Measurements from ENCODE around the gene ITCH.
"Not testable (repeated sequence)": the region's sequence is repeated elsewhere in the genome, so short reads cannot be mapped to it uniquely, and the experiment has no call there.

The ITCH gene

GRCh38 chr20:34375977-34376430 lies 12.9 kb downstream of the ITCH start:
- no peak for TF ChIP-seq CTCF (conservative IDR thresholded peaks at IDR 0.05; ENCODE audit: low read depth, low read length)
- DNase-seq (ENCODE audit: low read depth) = no peak
- no peak overlapping the region for H3K4me3 ChIP-seq (ENCODE audit: low read length)

DNA sequence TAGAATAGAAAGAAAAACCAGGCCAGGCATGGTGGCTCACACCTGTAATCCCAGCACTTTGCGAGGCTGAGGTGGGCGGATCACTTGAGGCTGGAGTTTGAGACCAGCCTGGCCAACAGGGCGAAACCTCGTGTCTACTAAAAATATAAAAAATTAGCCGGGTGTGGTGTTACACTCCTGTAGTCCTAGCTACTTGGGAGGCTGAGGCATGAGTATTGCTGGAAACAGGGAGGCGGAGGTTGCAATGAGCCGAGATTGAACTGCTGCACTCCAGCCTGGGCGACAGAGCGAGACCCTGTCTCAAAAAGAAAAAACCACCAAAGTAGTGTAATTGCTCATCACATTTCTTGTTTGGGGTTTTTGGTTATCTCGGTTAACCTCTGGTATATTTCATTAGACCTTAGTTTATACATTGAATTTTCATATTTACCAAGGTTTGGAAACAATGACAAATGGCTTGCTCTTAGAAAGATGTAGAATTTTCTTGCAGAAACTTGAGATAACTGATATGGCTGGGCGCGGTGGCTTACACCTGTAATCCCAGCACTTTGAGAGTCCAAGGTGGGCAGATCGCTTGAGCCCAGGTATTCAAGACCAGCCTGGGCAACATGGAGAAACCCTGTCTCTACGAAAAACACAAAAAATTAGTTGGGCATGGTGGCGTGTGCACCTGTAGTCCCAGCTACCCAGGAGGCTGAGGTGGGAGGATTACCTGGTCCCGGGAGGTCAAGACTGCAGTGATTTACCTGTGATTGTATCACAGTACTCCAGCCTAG lies 14.2 kb downstream of the ITCH start:
- no peak for DNase-seq (ENCODE audit: low read depth)
- no peak for TF ChIP-seq CTCF (conservative IDR thresholded peaks at IDR 0.05; ENCODE audit: low read depth, low read length)
- no peak overlapping the region for H3K4me3 ChIP-seq (ENCODE audit: low read length)

GRCh38 chr20:34382174-34382573 lies 19.1 kb downstream of the ITCH start:
- H3K4me3 ChIP-seq (ENCODE audit: low read length) = no peak overlapping the region
- DNase-seq (ENCODE audit: low read depth) = no peak
- no peak for TF ChIP-seq CTCF (conservative IDR thresholded peaks at IDR 0.05; ENCODE audit: low read depth, low read length)

DNA sequence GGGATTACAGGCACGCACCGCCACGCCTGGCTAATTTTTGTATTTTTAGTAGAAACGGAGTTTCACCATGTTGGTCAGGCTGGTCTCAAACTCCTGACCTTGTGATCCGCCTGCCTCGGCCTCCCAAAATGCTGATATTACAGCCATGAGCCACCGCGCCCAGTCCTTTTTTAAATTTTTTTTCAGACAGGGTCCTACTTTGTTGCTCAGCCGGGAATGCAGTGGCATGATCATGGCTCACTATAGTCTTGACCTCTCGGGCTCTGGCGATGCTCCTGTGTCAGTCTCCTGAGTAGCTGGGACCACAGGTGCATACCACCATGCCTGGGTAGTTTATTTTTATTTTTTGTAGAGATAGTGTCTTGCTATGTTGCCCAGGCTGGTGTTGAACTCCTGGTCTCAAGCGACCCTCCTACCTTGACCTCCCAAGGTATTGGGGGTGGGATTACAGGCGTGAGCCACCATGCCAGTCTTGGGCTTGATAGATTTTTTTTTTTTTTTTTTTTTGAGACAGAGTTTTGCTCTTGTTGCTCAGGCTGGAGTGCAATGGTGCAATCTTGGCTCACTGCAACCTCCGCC lies 19.9 kb downstream of the ITCH start:
- H3K4me3 ChIP-seq (ENCODE audit: low read length); DNase-seq (ENCODE audit: low read depth): not testable (repeated sequence)

DNA sequence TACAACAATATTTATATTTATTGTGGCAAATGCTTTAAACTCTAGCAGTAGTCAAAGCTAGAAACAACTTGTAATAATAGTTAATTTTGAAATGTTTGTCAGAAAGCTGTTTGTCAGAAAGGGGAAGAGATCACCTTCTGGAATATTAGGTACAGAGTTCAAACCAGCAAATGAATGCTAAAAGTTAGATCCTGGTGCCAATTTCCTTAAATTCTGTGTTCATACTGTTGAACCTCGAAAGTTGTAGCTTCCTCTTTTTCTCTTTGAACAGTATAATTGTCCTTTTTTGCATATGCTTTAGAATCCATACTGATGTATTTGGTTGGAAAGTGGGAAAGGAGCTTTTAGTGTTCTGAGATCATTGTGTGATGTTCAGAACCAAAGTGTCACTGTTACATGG lies 22.4 kb downstream of the ITCH start:
- TF ChIP-seq CTCF (conservative IDR thresholded peaks at IDR 0.05; ENCODE audit: low read depth, low read length) = no peak
- no peak overlapping the region for H3K4me3 ChIP-seq (ENCODE audit: low read length)
- DNase-seq (ENCODE audit: low read depth) = no peak

- no peak for TF ChIP-seq CTCF (conservative IDR thresholded peaks at IDR 0.05; ENCODE audit: low read depth, low read length)
- DNase-seq (ENCODE audit: low read depth) = no peak
- H3K4me3 ChIP-seq (ENCODE audit: low read length) = no peak overlapping the region
Measured at GRCh38 chr20:34388000-34388399, 24.9 kb downstream of the ITCH start.

DNA sequence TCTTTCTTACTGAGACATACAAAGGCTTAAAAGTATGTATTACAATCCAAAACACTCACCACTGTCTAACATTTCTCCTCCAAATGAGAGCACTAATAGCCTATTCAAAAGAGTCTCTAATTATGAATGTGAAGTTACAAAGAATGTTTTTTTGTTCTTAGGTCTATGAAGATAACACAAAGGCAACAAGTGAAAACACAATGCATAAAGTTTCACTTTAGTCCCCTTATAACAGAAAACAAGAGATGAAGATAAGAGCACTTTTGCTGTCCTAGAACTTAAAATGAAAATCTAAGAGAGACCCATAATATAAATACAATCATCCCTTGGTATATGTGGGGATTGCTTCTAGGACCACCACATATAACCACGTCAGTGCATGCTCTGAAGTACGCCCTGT lies 25.6 kb downstream of the ITCH start:
- no peak overlapping the region for H3K4me3 ChIP-seq (ENCODE audit: low read length)
- TF ChIP-seq CTCF (conservative IDR thresholded peaks at IDR 0.05; ENCODE audit: low read depth, low read length) = no peak
- no peak for DNase-seq (ENCODE audit: low read depth)
